Astrocyte of the hippocampus (primary cell): ENCODE results near the gene SPPL2B.
"Not testable (repeated sequence)": the region's sequence is repeated elsewhere in the genome, so short reads cannot be mapped to it uniquely, and the experiment has no call there.

Source experiments
- DNase-seq: peaks from one replicate; pipeline ENCODE4 v3.0.0; 2011; ENCODE audit warnings: low read depth, low spot score

SPPL2B gene

DNA sequence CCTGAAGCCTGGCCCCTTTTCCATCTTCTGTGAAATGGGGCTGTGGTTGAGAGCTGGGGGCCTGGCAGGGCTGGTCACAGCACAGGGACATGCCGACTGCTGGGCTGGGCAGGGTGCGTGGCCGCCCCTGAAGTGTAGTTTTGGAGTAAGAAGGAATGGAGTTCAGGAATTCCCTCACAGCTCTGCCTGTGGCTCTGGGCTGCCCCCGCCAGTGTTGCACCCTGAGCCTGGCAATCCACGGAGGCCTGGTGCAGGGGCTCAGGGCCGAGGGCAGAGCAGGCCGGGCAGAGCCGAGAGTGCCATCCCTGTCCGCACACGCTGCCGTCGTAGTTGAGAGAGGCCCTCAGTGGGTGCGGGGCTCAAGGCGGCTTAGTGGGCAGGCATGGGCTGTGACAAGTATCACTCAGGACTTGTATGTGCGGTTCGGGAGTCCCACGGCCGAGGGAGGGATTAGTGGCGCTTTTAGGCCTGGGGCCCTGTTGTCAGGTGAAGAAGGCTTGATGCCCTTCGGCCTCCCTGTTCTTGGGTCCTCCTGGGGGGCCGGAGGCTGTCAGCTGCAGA, 9.7 kb downstream of the SPPL2B start:
- DNase-seq: no peak

- DNase-seq: no peak
These were observed 10.5 kb downstream of the SPPL2B start for GRCh38 chr19:2338751-2339643.

GRCh38 chr19:2339644-2340310, 11.3 kb downstream of the SPPL2B start:
- no peak for DNase-seq

DNA sequence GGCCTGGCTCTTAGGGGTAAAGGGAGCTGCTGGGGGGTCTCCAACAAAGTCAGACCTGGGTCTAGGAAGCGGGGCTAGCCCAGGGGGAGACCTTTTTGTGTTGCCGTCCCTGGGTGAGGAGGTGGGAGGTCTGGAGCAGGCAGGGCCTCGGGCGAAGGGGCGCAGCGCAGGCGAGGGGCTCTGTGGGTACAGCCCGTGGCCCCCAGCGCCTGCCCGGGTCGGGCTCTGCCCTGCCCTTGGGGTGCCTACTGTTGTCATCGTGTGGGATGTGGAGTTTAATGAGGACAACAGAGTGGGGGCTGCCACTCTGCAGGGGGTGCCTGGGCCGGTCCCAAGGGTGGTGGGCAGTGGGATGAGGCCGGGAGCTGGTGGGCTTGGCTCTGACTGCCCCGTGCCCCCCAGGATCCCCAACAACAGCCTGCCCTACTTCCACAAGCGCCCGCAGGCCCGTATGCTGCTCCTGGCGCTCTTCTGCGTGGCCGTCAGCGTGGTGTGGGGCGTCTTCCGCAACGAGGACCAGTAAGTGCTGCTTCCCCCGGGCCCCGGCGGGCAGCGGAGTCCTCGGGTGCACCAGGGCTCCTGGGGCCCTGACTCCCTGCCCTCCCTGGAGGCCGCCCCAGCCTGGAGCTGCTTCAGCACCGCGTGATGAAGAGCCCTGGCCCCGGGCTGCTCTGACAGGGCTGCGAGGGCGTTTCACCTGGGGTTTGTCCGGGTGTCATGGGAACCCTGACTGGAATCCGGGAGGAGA, 12.2 kb downstream of the SPPL2B start:
- no peak for DNase-seq

DNA sequence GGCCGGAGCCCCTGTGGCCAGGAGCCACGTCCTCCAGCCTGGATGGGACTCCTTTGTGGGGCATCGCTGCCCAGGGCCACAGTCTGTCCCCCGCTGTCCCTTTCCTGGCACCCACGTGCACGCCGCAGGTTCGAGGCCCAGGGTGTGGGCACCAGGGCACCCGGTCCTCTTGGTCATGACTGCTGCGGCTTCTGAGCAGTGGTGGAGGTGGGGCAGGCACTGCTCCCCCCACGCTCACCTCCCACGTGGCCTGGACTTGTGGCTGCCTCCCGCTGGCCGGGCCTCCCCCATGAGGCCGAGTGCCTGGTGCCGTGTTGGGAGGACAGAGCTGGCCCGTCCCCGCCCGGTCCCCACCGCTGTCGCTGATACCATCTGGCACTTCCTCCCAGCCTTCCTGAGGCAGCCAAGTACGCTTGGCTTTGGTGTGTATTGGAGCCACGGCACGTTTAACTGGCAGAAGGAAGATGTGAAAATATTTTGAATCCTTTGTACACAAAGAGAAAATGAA, 12.8 kb downstream of the SPPL2B start:
- no peak for DNase-seq

DNA sequence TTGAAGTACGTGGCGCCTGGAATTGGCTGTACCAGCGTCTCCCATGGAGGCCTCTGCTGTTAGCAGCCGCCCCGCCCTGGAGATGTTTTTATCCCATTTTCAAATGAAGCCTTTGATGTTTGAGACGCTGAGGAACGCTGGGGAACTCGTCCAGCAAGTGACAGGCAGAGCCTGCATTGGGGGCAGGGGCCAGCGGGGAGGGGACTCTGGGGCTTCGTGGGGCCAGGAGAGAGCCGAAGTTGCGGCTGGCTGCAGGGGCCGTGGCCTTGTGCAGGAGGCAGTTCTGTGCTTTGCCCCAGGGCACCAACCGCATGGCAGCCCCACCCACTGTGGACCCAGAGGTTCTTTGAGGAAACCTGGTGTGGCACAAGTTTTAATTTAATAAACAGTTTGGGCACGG, 13.5 kb downstream of the SPPL2B start:
- no peak for DNase-seq

- DNase-seq: no peak
These were observed 14.3 kb downstream of the SPPL2B start for GRCh38 chr19:2342656-2343288.

DNA sequence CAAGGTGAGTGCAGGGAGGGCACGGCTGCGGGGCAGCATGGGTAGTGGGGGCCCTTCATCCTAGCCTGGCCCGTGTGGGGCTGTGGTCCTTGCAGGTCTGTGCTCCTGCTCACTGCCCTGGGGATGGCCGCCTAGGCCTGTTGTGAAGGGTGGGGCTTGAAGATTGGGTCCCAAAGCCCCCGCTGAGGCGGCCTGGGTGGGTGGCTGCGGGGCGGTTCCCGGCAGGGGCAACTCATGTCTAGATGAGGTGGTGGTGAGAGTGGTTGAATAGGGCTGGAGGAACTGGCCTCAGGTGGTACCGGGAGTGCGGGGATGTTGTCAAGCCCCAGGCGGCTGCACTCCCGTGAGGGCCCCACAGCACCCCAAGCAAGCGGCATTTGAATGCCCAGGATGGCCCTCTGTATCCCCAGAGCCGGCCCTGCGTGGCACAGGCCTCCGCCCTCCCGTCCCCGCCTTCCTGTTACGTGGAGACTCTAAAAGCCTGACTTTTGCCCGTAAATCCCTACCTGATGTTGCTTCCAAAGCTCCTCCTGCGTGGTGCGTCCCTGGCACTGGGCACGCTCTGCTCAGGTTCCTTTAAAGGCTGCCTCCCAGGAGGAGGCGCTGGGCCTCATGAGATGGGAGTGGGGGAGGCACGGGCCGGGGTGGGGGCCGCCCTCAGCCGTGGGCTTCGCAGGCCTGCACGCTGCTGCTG, 15.0 kb downstream of the SPPL2B start:
- DNase-seq: no peak

DNA sequence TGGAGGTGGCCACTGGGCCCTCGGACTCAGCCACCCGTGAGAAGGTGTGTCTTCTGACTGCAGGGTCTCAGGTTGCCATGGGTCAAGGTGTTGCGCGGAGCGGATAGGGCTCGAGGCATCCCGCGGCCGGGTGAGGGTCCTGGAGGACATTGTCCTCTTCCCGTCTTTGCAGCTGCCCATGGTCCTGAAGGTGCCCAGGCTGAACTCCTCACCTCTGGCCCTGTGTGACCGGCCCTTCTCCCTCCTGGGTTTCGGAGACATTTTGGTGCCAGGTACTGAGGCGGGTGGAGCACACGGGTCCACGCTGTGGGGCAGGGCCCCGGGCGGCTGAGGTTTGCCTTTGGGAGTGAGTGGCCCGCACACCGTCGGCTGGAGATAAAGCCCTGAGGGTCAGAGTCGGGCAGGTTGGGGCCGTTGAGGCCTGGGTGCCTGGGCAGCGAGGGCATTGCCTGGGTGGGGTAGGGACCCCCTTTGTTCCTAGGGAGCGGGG, 15.9 kb downstream of the SPPL2B start:
- DNase-seq: no peak

DNA sequence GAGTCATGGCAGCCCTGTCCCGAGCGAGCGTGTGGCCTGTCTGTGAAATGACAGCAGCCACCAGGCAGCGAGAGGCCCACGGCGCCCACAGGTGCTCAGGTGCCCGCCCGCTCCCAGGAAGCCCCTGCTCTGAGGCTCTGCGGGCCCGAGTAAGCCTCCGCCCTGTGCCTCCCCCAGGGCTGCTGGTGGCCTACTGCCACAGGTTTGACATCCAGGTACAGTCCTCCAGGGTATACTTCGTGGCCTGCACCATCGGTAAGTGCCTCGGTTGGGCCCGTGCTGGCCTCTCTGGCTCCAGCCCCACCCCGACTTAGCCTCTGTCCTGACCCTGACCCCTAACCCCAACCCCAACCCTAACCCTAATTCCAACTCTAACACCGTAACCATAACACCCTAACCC, 16.6 kb downstream of the SPPL2B start:
- DNase-seq: no peak

DNA sequence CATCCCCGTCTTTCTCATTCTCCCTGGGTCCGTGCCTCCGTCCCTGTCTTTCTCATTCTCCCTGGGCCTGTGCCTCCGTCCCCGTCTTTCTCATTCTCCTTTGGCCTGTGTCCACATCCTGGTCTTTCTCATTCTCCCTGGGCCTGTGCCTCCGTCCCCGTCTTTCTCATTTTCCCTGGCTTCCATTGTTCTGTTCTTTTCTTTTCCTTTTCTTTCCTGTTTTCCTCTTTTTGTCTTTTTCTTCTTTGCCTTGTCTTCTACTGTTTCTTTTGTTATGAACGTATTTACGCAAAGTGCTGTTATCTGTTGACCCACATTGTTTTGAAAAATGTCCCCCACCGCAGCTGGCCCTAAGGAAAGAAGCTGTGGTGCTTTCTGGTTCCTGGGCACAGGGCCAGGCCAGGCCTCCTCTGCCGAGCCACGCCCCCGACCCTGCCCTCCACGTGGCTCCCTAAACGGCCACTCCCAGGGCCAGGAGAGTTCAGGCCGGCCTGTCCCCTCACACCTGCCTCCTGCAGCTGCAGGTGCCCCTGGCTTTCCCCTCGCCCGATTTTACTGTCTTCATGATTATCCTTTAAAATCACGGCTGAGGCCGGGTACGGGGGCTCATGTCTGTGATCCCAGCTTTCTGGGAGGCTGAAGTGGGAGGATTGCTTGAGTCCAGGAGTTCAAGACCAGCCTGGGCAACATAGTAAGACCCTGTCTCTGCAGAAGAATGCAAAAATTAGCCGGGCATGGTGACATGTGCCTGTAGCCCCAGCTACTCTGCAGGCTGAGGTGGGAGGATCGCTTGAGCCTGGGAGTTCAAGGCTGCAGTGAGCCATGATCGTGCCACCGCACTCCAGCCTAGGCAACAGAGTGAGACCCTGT, 17.5 kb downstream of the SPPL2B start:
- DNase-seq: peak; percentile 51

DNA sequence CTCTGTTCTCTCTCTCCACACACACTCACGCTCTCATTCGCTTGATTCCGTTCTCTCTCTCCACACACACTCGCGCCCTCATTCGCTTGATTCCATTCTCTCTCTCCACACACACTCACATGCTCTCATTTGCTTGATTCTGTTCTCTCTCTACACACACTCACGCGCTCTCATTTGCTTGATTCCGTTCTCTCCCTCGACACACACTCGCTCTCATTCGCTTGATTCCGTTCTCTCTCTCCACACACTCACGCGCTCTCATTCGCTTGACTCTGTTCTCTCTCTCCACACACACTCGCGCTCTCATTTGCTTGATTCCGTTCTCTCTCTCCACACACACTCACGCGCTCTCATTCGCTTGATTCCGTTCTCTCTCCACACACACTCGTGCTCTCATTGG, 21.3 kb downstream of the SPPL2B start:
- DNase-seq: not testable (repeated sequence)

- no peak for DNase-seq
These were observed 22.2 kb downstream of the SPPL2B start for GRCh38 chr19:2350656-2351055.

GRCh38 chr19:2351591-2351990, 23.1 kb downstream of the SPPL2B start:
- no peak for DNase-seq

DNA sequence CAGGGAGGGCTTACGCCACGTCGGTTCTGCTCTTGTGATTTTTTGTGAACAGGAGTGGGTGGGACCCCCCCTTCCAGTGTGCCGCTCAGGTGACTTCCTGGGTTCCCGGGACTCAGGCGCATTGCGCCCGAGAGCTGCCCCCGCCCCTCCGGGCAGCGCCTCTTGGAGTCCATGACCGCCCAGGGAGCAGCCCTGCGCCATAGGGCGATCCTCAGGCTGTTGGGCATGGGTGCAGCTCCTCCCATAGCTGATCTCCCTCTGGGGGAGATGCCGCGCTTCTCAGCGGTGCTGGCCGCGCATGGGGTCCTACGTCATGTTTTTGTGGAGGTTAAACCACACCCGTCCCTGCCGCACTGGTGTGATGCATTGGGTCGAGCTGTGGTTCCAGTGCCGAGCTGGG, 23.6 kb downstream of the SPPL2B start:
- DNase-seq: no peak

DNA sequence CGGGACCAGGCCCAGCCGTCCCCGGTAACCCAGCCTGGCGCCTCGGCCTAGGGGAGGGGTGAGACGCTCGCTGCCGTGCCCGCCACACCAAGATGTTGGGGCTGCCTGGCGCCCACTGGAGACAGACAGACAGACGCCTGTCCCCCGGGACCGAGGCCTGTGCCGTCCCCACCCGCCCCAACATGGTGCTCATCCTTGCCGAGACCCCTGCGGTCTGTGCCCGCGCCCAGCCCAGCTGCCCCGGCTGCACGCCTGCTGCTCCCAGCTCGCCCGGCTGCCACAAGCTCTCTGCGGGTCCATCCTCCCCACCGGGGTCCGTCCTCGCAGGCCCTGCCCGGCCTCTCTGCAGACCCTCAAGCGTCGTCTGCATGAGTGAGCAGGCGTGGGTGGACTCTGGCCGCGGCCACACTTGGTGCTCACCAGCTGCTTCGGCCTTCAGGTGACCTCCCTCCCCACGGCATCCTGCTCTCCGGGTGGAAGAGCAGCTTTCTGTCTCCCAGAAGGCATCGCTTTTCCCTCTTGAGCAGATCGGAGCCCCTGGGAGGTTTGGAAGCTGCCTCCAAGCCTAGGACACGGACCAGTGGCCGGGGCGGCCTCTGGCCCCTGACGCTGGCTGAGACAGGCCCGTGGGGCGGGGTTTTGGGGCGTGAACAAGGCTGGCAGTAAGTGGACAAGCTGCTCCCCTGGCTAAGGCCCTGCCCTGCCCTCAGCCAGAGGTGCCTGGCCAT, 24.8 kb downstream of the SPPL2B start:
- DNase-seq: no peak

DNA sequence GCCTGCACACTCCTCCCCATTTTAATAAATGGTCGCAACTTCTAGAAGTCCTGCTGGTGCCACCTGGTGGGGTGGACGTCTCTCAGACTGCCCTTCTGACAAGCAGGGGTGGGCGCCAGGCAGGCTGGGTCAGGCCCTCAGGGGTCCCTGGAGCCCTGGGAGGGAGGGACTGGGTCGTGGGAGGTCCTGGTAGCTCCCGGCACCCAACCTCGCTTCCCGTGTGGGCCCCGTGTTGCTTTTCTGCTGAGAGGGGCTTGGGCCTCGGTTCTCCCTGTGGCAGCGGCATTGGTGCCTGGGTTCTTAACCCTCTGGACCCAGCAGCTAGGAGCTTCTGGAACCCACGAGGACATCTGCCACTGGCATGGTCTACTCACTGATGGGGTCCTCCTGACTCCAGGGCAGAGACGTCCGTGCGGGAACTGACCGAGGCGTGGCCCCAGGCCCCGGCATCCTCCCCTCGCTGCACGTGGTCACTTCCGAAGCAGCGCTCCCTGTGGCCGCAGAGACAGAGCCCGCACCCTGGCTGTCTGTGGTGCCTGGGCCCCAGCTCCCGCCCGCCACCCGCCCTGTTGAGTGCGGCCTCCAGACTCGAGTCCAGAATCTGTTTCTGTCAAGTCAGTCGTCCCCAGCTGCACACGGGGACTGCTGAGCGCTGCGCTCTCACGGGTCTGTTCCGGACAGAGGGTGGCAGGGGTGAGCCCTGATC, 25.6 kb downstream of the SPPL2B start:
- no peak for DNase-seq

DNA sequence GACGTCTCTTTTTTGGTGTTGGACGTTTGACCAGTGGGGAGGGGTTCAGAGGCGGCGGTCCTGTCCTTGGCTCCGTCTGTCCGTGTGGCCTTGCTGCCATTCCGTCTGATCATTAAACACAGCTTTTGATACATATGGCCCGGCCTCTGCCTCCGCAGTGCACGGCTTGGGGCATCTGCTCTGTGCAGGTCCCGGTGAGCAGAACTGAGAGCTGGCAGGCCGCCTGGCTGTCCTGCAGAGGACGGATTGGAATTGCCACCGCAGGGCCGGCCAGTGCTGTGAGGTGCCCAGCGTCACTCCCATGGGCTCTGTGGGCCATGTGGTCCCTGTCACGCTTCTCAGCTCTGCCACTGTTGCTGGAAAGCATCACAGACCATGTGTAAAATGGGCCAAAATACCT, 26.2 kb downstream of the SPPL2B start:
- no peak for DNase-seq
